ENCODE data around the gene OGDHL. TPM values are rescaled to one million over a fixed set of nuclear protein-coding genes. Genes with fewer than 3 reads are reported as not detected.

The OGDHL gene
- total and polyA plus RNA-seq, 2 of the 13 experiments (the other 11 are each of a cell fraction or from before 2014, with no cell fraction given) = 3.0 to 9.8 TPM

DNA sequence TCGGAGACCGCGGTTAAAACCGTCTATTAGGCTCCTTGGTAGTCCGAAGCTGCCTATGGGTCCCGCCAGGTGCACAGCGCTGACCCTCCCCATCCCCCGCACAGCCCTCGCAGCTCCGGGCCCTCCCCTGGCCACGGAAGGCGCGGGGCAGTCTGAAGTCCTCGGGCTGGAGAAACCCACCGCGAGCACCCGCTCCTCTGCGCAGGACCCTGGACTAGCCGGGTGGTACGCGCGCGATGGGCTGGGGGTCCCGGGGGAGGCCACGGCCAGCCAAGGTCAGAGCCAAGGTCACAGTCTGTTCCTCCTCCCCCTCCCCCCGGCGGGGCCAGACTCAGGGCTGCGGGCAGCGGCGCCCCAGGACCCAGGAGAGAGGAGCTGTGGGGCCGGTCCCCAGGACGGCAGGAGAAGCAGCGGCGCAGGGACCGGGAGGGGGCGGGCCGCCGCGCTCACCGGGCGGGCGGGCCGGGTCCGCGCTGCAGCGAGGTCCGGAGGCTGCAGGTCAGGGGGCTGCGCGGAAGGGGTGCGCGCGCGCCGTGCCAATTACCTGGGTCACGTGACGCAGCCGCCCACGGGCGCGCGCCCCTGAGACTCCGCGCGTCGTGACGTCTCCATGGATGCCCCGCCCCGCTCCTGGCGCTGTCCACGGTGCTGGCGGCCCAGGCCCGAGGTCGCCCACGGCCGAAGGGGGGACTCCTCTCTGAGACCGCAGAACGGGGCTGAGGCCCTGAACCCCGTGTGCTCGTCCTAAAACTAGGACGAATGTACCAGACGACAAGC lies at the start of gene OGDHL (continued):
- TF ChIP-seq NR2C2 (CRISPR knock-in tag; IDR thresholded peaks at IDR 0.05; ENCODE audit: borderline replicate concordance) (peak; percentile 39; the same call in 1 of the 2 replicates), FLYWCH1 (CRISPR knock-in tag; IDR thresholded peaks at IDR 0.05) (peak; percentile 55; the same call in 1 of the 2 replicates), ZNF788 (CRISPR knock-in tag; IDR thresholded peaks at IDR 0.05; ENCODE audit: borderline replicate concordance) (peak; percentile 91), ZMYM3 (CRISPR knock-in tag; IDR thresholded peaks at IDR 0.05) (no peak), MAFF (IDR thresholded peaks at IDR 0.05; ENCODE audit: low read depth, low read length) (no peak), RELA (CRISPR knock-in tag; IDR thresholded peaks at IDR 0.05) (no peak), ZFY (CRISPR knock-in tag; IDR thresholded peaks at IDR 0.05) (peak; percentile 61), JDP2 (CRISPR knock-in tag; IDR thresholded peaks at IDR 0.05; ENCODE audit: borderline replicate concordance) (peak; percentile 92), ZFP36L2 (CRISPR knock-in tag; IDR thresholded peaks at IDR 0.05) (peak; percentile 94; the same call in 1 of the 2 replicates), SRF (IDR thresholded peaks at IDR 0.05; ENCODE audit: low read depth, low read length) (no peak), ZNF354B (CRISPR knock-in tag; IDR thresholded peaks at IDR 0.05) (0 out of 2 replicates have a peak, but pooled peaks have one; percentile 18), RFX5 (IDR thresholded peaks at IDR 0.05; ENCODE audit: low read depth, low read length) (no peak), ZSCAN12 (CRISPR knock-in tag; IDR thresholded peaks at IDR 0.05) (peak; percentile 94), NFE2L1 (CRISPR knock-in tag; IDR thresholded peaks at IDR 0.05; ENCODE audit: borderline replicate concordance) (0 out of 2 replicates have a peak, but pooled peaks have one; percentile 41), JARID2 (CRISPR knock-in tag; IDR thresholded peaks at IDR 0.05; ENCODE audit: insufficient replicate concordance) (peak; percentile 96), ZNF678 (CRISPR knock-in tag; IDR thresholded peaks at IDR 0.05) (peak; percentile 98; the same call in 1 of the 2 replicates), ISX (CRISPR knock-in tag; conservative IDR thresholded peaks at IDR 0.05) (peak; percentile 98; the same call in 1 of the 2 replicates), KLF16 (CRISPR knock-in tag; IDR thresholded peaks at IDR 0.05) (peak in 1 of 2 experiments; percentile 99; a peak in 2 of 4 replicates), NR2F2 (IDR thresholded peaks at IDR 0.05; ENCODE audit: borderline replicate concordance, low read depth) (no peak), MEIS1 (CRISPR knock-in tag; IDR thresholded peaks at IDR 0.05; ENCODE audit: borderline replicate concordance) (peak; percentile 71), ZNF652 (CRISPR knock-in tag; IDR thresholded peaks at IDR 0.05; ENCODE audit: borderline replicate concordance, low read depth) (0 out of 2 replicates have a peak, but pooled peaks have one; percentile 45), RFXANK (CRISPR knock-in tag; IDR thresholded peaks at IDR 0.05) (peak; percentile 88; the same call in 1 of the 2 replicates), ZBTB3 (CRISPR knock-in tag; IDR thresholded peaks at IDR 0.05; ENCODE audit: borderline replicate concordance, low read depth) (0 out of 2 replicates have a peak, but pooled peaks have one; percentile 51), HDAC6 (IDR thresholded peaks at IDR 0.05; ENCODE audit: low read depth, low read length) (no peak), ZSCAN25 (CRISPR knock-in tag; IDR thresholded peaks at IDR 0.05) (peak; percentile 83; the same call in 1 of the 2 replicates), HMGA1 (CRISPR knock-in tag; conservative IDR thresholded peaks at IDR 0.05) (no peak), GATAD1 (CRISPR knock-in tag; IDR thresholded peaks at IDR 0.05) (peak; percentile 82)
- TF ChIP-seq, protein P1, sequence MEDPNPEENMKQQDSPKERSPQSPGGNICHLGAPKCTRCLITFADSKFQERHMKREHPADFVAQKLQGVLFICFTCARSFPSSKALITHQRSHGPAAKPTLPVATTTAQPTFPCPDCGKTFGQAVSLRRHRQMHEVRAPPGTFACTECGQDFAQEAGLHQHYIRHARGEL (CRISPR knock-in tag; IDR thresholded peaks at IDR 0.05) = 0 out of 2 replicates have a peak, but pooled peaks have one; percentile 46
- TF ChIP-seq, protein P2, sequence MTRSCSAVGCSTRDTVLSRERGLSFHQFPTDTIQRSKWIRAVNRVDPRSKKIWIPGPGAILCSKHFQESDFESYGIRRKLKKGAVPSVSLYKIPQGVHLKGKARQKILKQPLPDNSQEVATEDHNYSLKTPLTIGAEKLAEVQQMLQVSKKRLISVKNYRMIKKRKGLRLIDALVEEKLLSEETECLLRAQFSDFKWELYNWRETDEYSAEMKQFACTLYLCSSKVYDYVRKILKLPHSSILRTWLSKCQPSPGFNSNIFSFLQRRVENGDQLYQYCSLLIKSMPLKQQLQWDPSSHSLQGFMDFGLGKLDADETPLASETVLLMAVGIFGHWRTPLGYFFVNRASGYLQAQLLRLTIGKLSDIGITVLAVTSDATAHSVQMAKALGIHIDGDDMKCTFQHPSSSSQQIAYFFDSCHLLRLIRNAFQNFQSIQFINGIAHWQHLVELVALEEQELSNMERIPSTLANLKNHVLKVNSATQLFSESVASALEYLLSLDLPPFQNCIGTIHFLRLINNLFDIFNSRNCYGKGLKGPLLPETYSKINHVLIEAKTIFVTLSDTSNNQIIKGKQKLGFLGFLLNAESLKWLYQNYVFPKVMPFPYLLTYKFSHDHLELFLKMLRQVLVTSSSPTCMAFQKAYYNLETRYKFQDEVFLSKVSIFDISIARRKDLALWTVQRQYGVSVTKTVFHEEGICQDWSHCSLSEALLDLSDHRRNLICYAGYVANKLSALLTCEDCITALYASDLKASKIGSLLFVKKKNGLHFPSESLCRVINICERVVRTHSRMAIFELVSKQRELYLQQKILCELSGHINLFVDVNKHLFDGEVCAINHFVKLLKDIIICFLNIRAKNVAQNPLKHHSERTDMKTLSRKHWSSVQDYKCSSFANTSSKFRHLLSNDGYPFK (CRISPR knock-in tag; IDR thresholded peaks at IDR 0.05; ENCODE audit: borderline replicate concordance) = peak; percentile 67
